Measurements from ENCODE around the gene HCN1.

Gene HCN1

DNA sequence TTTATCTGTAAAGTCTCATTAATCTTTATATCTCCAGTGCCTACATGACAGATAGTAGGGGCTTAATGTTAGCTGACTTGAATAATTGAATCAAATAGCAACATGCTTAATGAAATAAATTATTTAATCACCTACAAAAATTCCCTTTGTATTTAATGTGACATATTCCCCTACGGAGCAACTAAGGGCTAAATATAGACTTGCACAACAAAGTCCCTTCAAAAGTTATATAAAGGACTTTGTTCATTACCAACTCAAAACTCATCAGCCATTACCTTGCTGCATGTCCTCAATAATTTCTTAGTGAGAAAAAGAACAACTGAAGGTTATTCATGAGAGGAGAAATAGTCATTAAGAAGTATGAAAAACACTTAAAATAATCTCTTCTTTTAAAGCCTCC is 424.6 kb downstream of the HCN1 start:
- ATAC-seq, result no peak

DNA sequence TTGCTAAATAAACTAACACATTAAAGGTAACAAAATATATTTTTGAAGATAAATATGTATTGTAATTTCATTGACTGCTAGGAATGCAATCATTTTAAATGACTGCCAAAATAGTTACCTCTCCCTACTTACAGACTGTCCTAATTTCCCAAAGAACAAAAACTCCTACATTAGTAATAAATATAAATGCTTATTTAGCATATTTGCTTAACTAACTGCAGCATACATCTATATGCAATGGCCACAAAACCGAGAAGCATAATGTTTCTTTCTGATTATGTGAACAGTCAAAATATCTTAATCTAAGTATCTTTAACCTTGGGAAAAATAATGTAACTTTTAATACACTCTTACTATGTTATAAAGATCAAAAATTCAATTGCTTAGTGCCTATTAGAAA is 431.7 kb downstream of the HCN1 start:
- no peak for ATAC-seq

More for the DNA sequence above, 424.6 kb downstream of the HCN1 start:
- TF ChIP-seq ZNF8 (CRISPR knock-in tag; IDR thresholded peaks at IDR 0.05) (no peak), ZNF565 (CRISPR knock-in tag; conservative IDR thresholded peaks at IDR 0.05; ENCODE audit: low read depth) (no peak), RARB (CRISPR knock-in tag; IDR thresholded peaks at IDR 0.05) (no peak), ARNTL (CRISPR knock-in tag; IDR thresholded peaks at IDR 0.05; ENCODE audit: borderline replicate concordance, low read depth) (no peak), GLIS3 (CRISPR knock-in tag; IDR thresholded peaks at IDR 0.05) (no peak), ZNF70 (CRISPR knock-in tag; IDR thresholded peaks at IDR 0.05) (no peak), BACH2 (CRISPR knock-in tag; IDR thresholded peaks at IDR 0.05; ENCODE audit: borderline replicate concordance) (no peak), ZFP3 (CRISPR knock-in tag; IDR thresholded peaks at IDR 0.05) (no peak), CSDC2 (CRISPR knock-in tag; IDR thresholded peaks at IDR 0.05) (no peak), OSR1 (CRISPR knock-in tag; IDR thresholded peaks at IDR 0.05) (no peak)
- TF ChIP-seq, protein P1, sequence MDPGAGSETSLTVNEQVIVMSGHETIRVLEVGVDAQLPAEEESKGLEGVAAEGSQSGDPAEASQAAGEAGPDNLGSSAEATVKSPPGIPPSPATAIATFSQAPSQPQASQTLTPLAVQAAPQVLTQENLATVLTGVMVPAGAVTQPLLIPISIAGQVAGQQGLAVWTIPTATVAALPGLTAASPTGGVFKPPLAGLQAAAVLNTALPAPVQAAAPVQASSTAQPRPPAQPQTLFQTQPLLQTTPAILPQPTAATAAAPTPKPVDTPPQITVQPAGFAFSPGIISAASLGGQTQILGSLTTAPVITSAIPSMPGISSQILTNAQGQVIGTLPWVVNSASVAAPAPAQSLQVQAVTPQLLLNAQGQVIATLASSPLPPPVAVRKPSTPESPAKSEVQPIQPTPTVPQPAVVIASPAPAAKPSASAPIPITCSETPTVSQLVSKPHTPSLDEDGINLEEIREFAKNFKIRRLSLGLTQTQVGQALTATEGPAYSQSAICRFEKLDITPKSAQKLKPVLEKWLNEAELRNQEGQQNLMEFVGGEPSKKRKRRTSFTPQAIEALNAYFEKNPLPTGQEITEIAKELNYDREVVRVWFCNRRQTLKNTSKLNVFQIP (CRISPR knock-in tag; IDR thresholded peaks at IDR 0.05; ENCODE audit: borderline replicate concordance, low read depth), result no peak
- TF ChIP-seq, protein P2, sequence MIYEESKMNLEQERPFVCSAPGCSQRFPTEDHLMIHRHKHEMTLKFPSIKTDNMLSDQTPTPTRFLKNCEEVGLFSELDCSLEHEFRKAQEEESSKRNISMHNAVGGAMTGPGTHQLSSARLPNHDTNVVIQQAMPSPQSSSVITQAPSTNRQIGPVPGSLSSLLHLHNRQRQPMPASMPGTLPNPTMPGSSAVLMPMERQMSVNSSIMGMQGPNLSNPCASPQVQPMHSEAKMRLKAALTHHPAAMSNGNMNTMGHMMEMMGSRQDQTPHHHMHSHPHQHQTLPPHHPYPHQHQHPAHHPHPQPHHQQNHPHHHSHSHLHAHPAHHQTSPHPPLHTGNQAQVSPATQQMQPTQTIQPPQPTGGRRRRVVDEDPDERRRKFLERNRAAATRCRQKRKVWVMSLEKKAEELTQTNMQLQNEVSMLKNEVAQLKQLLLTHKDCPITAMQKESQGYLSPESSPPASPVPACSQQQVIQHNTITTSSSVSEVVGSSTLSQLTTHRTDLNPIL (CRISPR knock-in tag; IDR thresholded peaks at IDR 0.05; ENCODE audit: low read depth), result no peak

More for the DNA sequence above, 431.7 kb downstream of the HCN1 start:
- TF ChIP-seq ZNF70 (CRISPR knock-in tag; IDR thresholded peaks at IDR 0.05) (no peak), ZC3H10 (CRISPR knock-in tag; IDR thresholded peaks at IDR 0.05) (no peak), ZFP3 (CRISPR knock-in tag; IDR thresholded peaks at IDR 0.05) (no peak), GLIS3 (CRISPR knock-in tag; IDR thresholded peaks at IDR 0.05) (no peak), RARB (CRISPR knock-in tag; IDR thresholded peaks at IDR 0.05) (no peak), PPARA (CRISPR knock-in tag; IDR thresholded peaks at IDR 0.05; ENCODE audit: borderline replicate concordance) (no peak), ZNF565 (CRISPR knock-in tag; conservative IDR thresholded peaks at IDR 0.05; ENCODE audit: low read depth) (no peak), ISL1 (CRISPR knock-in tag; IDR thresholded peaks at IDR 0.05) (no peak), OSR1 (CRISPR knock-in tag; IDR thresholded peaks at IDR 0.05) (no peak), ZNF8 (CRISPR knock-in tag; IDR thresholded peaks at IDR 0.05) (no peak), TOX (CRISPR knock-in tag; IDR thresholded peaks at IDR 0.05; ENCODE audit: borderline replicate concordance) (no peak)
- TF ChIP-seq, protein P3, sequence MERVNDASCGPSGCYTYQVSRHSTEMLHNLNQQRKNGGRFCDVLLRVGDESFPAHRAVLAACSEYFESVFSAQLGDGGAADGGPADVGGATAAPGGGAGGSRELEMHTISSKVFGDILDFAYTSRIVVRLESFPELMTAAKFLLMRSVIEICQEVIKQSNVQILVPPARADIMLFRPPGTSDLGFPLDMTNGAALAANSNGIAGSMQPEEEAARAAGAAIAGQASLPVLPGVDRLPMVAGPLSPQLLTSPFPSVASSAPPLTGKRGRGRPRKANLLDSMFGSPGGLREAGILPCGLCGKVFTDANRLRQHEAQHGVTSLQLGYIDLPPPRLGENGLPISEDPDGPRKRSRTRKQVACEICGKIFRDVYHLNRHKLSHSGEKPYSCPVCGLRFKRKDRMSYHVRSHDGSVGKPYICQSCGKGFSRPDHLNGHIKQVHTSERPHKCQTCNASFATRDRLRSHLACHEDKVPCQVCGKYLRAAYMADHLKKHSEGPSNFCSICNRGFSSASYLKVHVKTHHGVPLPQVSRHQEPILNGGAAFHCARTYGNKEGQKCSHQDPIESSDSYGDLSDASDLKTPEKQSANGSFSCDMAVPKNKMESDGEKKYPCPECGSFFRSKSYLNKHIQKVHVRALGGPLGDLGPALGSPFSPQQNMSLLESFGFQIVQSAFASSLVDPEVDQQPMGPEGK (CRISPR knock-in tag; IDR thresholded peaks at IDR 0.05; ENCODE audit: borderline replicate concordance), result no peak
- TF ChIP-seq, protein P2 (CRISPR knock-in tag; IDR thresholded peaks at IDR 0.05; ENCODE audit: low read depth), result no peak
- TF ChIP-seq, protein P1 (CRISPR knock-in tag; IDR thresholded peaks at IDR 0.05; ENCODE audit: borderline replicate concordance, low read depth), result no peak
- TF ChIP-seq, protein P4, sequence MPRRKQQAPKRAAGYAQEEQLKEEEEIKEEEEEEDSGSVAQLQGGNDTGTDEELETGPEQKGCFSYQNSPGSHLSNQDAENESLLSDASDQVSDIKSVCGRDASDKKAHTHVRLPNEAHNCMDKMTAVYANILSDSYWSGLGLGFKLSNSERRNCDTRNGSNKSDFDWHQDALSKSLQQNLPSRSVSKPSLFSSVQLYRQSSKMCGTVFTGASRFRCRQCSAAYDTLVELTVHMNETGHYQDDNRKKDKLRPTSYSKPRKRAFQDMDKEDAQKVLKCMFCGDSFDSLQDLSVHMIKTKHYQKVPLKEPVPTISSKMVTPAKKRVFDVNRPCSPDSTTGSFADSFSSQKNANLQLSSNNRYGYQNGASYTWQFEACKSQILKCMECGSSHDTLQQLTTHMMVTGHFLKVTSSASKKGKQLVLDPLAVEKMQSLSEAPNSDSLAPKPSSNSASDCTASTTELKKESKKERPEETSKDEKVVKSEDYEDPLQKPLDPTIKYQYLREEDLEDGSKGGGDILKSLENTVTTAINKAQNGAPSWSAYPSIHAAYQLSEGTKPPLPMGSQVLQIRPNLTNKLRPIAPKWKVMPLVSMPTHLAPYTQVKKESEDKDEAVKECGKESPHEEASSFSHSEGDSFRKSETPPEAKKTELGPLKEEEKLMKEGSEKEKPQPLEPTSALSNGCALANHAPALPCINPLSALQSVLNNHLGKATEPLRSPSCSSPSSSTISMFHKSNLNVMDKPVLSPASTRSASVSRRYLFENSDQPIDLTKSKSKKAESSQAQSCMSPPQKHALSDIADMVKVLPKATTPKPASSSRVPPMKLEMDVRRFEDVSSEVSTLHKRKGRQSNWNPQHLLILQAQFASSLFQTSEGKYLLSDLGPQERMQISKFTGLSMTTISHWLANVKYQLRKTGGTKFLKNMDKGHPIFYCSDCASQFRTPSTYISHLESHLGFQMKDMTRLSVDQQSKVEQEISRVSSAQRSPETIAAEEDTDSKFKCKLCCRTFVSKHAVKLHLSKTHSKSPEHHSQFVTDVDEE (CRISPR knock-in tag; IDR thresholded peaks at IDR 0.05), result no peak
